IMR-90 (cell line): Measurements from ENCODE around the gene GPR35. TPM values are rescaled to one million over a fixed set of nuclear protein-coding genes. Genes with fewer than 3 reads are reported as not detected.
A peak's percentile ranks its signal among the peaks of the same experiment; 100 is the strongest.

ENCODE experiments used
- ATAC-seq: fragments of 200-7000 bp; cut with Tn5 transposase; 2 replicates; pipeline ENCODE4 v1.9.1; 2020; ENCODE audit warnings: low read depth, mild to moderate bottlenecking, moderate library complexity
- BruUV-seq: library from RNA; stranded (reverse); fragments of 400-500 nt; replicated peaks from 2 replicates; lab custom pipeline; 2021; lab: Mats Ljungman, UMichigan
- CTCF ChIA-PET: fragments of 300-600 bp; formaldehyde crosslinking; extraction: SDS; loops from one replicate; lab custom pipeline; 2021; ENCODE audit warnings: antibody characterized with exemption; lab: Yijun Ruan, JAX
- POLR2A ChIA-PET: fragments of 300-600 bp; sonication (Branson Sonifier 250); formaldehyde crosslinking; loops from one replicate; lab custom pipeline; 2022; ENCODE audit warnings: antibody characterized with exemption; ENCODE audit not compliant: unreplicated experiment; lab: Charles Lee
- DNase-seq: peaks from one replicate; pipeline ENCODE4 v3.0.0; 2013
- H2AFZ ChIP-seq: replicated peaks from 2 replicates; pipeline ENCODE3; 2013; ENCODE audit warnings: low read length, mild to moderate bottlenecking; ENCODE audit not compliant: poor library complexity
- H2AK5ac ChIP-seq: 2 replicates; pipeline ENCODE4 v1.6.1; 2013; ENCODE audit warnings: low read depth, low read length, inconsistent platforms
- H2AK9ac ChIP-seq: replicated peaks from 2 replicates; pipeline ENCODE3; 2013; ENCODE audit warnings: mild to moderate bottlenecking, low read depth, low read length, moderate library complexity; ENCODE audit not compliant: poor library complexity
- H2BK120ac ChIP-seq: 2 replicates; pipeline ENCODE4 v1.6.1; 2013; ENCODE audit warnings: low read depth, low read length, inconsistent platforms
- H2BK15ac ChIP-seq: 3 replicates; pipeline ENCODE4 v1.6.1; 2013; ENCODE audit warnings: low read depth, low read length, inconsistent platforms
- H2BK20ac ChIP-seq: 2 replicates; pipeline ENCODE4 v1.6.1; 2013; ENCODE audit warnings: low read depth, mild to moderate bottlenecking, inconsistent platforms, low read length, moderate library complexity
- H2BK5ac ChIP-seq: 2 replicates; pipeline ENCODE4 v1.6.1; 2013; ENCODE audit warnings: mild to moderate bottlenecking, low read depth, low read length, inconsistent platforms; ENCODE audit not compliant: poor library complexity, severe bottlenecking
- H3K14ac ChIP-seq: replicated peaks from 2 replicates; pipeline ENCODE4 v1.6.1; 2013; ENCODE audit warnings: low read depth, low read length, inconsistent platforms
- H3K18ac ChIP-seq: 2 replicates; pipeline ENCODE4 v1.6.1; 2013; ENCODE audit warnings: low read depth, low read length, control low read depth
- H3K23ac ChIP-seq: 2 replicates; pipeline ENCODE4 v1.6.1; 2013; ENCODE audit warnings: low read depth, low read length, inconsistent platforms
- H3K27ac ChIP-seq: 2 replicates; pipeline ENCODE4 v1.5.1; 2013; ENCODE audit warnings: mild to moderate bottlenecking, control low read depth, low read length; ENCODE audit not compliant: insufficient read depth
- H3K27me3 ChIP-seq: 2 replicates; pipeline ENCODE4 v1.6.1; 2013; ENCODE audit warnings: low read length; ENCODE audit not compliant: control insufficient read depth, insufficient read depth
- H3K36me3 ChIP-seq: 2 replicates; pipeline ENCODE4 v1.6.1; 2013; ENCODE audit warnings: low read length, mixed read lengths; ENCODE audit not compliant: control insufficient read depth, insufficient read depth
- H3K4ac ChIP-seq: 2 replicates; pipeline ENCODE4 v1.6.1; 2013; ENCODE audit warnings: low read depth, low read length, inconsistent platforms
- H3K4me1 ChIP-seq: 2 replicates; pipeline ENCODE4 v1.6.1; 2013; ENCODE audit warnings: low read length, mixed read lengths; ENCODE audit not compliant: control insufficient read depth, insufficient read depth
- H3K4me2 ChIP-seq: 2 replicates; pipeline ENCODE4 v1.6.1; 2013; ENCODE audit warnings: low read depth, mild to moderate bottlenecking, control low read depth, low read length, moderate library complexity
- H3K4me3 ChIP-seq: 2 replicates; pipeline ENCODE4 v1.5.1; 2013; ENCODE audit warnings: low read depth, mild to moderate bottlenecking, control low read depth, low read length, moderate library complexity; ENCODE audit not compliant: insufficient read depth
- H3K56ac ChIP-seq: 2 replicates; pipeline ENCODE4 v1.6.1; 2013; ENCODE audit warnings: low read length, inconsistent platforms; ENCODE audit not compliant: insufficient read depth; ENCODE audit errors: extremely low read depth
- H3K79me1 ChIP-seq, 2 experiments: 2 replicates each; pipeline ENCODE4 v1.6.1; 2013; ENCODE audit warnings: low read length in 2 of 2, inconsistent platforms in 1 of 2, low read depth in 1 of 2
- H3K9ac ChIP-seq: 2 replicates; pipeline ENCODE4 v1.6.1; 2013; ENCODE audit warnings: low read depth, low read length, control low read depth
- H3K9me1 ChIP-seq: 2 replicates; pipeline ENCODE4 v1.6.1; 2013; ENCODE audit warnings: low read length, inconsistent platforms; ENCODE audit not compliant: insufficient read depth
- H3K9me3 ChIP-seq: 2 replicates; pipeline ENCODE4 v1.6.1; 2013; ENCODE audit warnings: low read length; ENCODE audit not compliant: control insufficient read depth, insufficient read depth
- H4K20me1 ChIP-seq: 2 replicates; pipeline ENCODE4 v1.6.1; 2013; ENCODE audit warnings: low read length, inconsistent platforms; ENCODE audit not compliant: insufficient read depth
- H4K5ac ChIP-seq: 2 replicates; pipeline ENCODE4 v1.6.1; 2013; ENCODE audit warnings: mild to moderate bottlenecking, low read depth, low read length, control low read depth
- H4K8ac ChIP-seq, 2 experiments: 2 replicates each; pipeline ENCODE4 v1.6.1; 2013; ENCODE audit warnings: low read depth in 2 of 2, low read length in 2 of 2, control low read depth in 1 of 2, inconsistent platforms in 1 of 2
- H4K91ac ChIP-seq: 2 replicates; pipeline ENCODE4 v1.6.1; 2013; ENCODE audit warnings: low read depth, low read length, inconsistent platforms; ENCODE audit not compliant: insufficient read depth
- CHD1 ChIP-seq: IDR thresholded peaks from 2 replicates; pipeline ENCODE4 v1.6.1; 2012; ENCODE audit warnings: low read depth, low read length, improper control_type of control experiment
- SMC3 ChIP-seq: fragments of 150-350 bp; IDR thresholded peaks from 2 replicates; pipeline ENCODE4 v1.6.1; 2016; ENCODE audit warnings: low read depth, mild to moderate bottlenecking, antibody characterized with exemption, low read length, moderate library complexity
- WGBS, 2 experiments: methylation state at CpG; one replicate each; pipeline versions ENCODE4 v1.1.5 to v1.1.7; 2013; ENCODE audit warnings: missing lambda C conversion rate in 2 of 2; ENCODE audit not compliant: insufficient read length in 1 of 2; ENCODE audit errors: extremely low coverage in 2 of 2; 5-methylcytosine and 5-hydroxymethylcytosine counted together
- dilution Hi-C: fragments of 300-500 bp; cut with HindIII; formaldehyde crosslinking; loops from one replicate; pipeline ENCODE4 v1.14.3; 2018; ENCODE audit warnings: low sequenced_read_pairs; ENCODE audit not compliant: unreplicated experiment
- in situ Hi-C: fragments of 300-500 bp; cut with MboI; formaldehyde crosslinking; loops from 3 replicates; pipeline ENCODE4 v1.14.3; 2019; ENCODE audit warnings: low sequenced_read_pairs, inconsistent platforms, mixed read lengths
- intact Hi-C: fragments of 100-400 bp; cut with micrococcal nuclease; formaldehyde crosslinking; loops from 2 replicates; pipeline ENCODE4 v1.10.0; 2022
- polyA plus RNA-seq, 3 experiments: library from polyadenylated mRNA; depleted of rRNA; stranded (reverse); fragments of >200 nt; gene quantifications; 2 replicates each; pipeline ENCODE4 v1.2.3, GENCODE V29; 2012; ENCODE audit warnings: low replicate concordance in 1 of 3
- total RNA-seq: library from RNA; depleted of rRNA; stranded (reverse); fragments of >200 nt; gene quantifications from 2 replicates; pipeline ENCODE4 v1.2.3, GENCODE V29; 2012

Gene GPR35
- total and polyA plus RNA-seq, 2 of the 4 experiments (the other 2 are of a cell fraction), result 0.31 TPM; not detected in 1

GRCh38 chr2:240585681-240586197, 39.5 kb upstream of the GPR35 start:
- BruUV-seq, result TSS peak; percentile 60
- H3K9me1 ChIP-seq, result peaks cover 22% of the 10 kb centered on the region
- no peak for ATAC-seq
- H4K5ac ChIP-seq, result peak overlapping the region; percentile 88
- DNase-seq, result no peak
- dilution Hi-C loops (no loop called here), in situ Hi-C loops (no loop called here), intact Hi-C loops (no loop called here)
- no peaks in the 10 kb centered on the region for H3K27me3 ChIP-seq
- H3K9me3 ChIP-seq, result peaks cover 2% of the 10 kb centered on the region; the same call in 1 of the 2 replicates
- 19% methylated on average over 8 of the region's 20 CpGs; no CpG with 5 or more reads in 1 of the 2 experiments for WGBS, 2 experiments
- POLR2A ChIA-PET, result no interaction called here
- CTCF ChIA-PET, result interaction anchor here (1.2 kb wide), 1 partner anchor 19 kb away, joined by 4 read pairs; no protein-coding TSS in a partner anchor
- peak overlapping the region; percentile 85 to 86 for H4K8ac ChIP-seq
- peak overlapping the region; percentile 79 for H3K27ac ChIP-seq
- peak overlapping the region; percentile 95 for H3K4me2 ChIP-seq
- peaks cover 15% of the 10 kb centered on the region for H4K20me1 ChIP-seq
- H3K14ac ChIP-seq, result peak overlapping the region; percentile 84
- TF ChIP-seq CHD1 (peak; percentile 76; the same call in 1 of the 2 replicates), SMC3 (no peak)
- 0 out of 2 replicates have a peak overlapping the region, but pooled peaks have one; percentile 38 for H3K18ac ChIP-seq
- H3K56ac ChIP-seq, result peak overlapping the region; percentile 81
- peaks cover 26 to 73% of the 10 kb centered on the region in 2 experiments for H3K79me1 ChIP-seq
- H2BK5ac ChIP-seq, result peak overlapping the region; percentile 22
- peaks cover 15% of the 10 kb centered on the region for H3K4me1 ChIP-seq
- H2BK120ac ChIP-seq, result no peak overlapping the region
- H4K91ac ChIP-seq, result peak overlapping the region; percentile 61
- H2BK15ac ChIP-seq, result no peak overlapping the region
- peak overlapping the region; percentile 90 for H3K9ac ChIP-seq
- peak overlapping the region; percentile 68 for H3K4ac ChIP-seq
- H3K36me3 ChIP-seq, result peaks cover 10% of the 10 kb centered on the region
- H2AK9ac ChIP-seq, result peak overlapping the region; percentile 93
- H2BK20ac ChIP-seq, result no peak overlapping the region
- peak overlapping the region; percentile 98 for H2AFZ ChIP-seq
- peak overlapping the region; percentile 78 for H2AK5ac ChIP-seq
- H3K23ac ChIP-seq, result peak overlapping the region; percentile 67; the same call in 1 of the 2 replicates
- peak overlapping the region; percentile 81 for H3K4me3 ChIP-seq
